ENCODE results near the gene CSPG4.
A peak's percentile ranks its signal among the peaks of the same experiment; 100 is the strongest.

The CSPG4 gene

DNA sequence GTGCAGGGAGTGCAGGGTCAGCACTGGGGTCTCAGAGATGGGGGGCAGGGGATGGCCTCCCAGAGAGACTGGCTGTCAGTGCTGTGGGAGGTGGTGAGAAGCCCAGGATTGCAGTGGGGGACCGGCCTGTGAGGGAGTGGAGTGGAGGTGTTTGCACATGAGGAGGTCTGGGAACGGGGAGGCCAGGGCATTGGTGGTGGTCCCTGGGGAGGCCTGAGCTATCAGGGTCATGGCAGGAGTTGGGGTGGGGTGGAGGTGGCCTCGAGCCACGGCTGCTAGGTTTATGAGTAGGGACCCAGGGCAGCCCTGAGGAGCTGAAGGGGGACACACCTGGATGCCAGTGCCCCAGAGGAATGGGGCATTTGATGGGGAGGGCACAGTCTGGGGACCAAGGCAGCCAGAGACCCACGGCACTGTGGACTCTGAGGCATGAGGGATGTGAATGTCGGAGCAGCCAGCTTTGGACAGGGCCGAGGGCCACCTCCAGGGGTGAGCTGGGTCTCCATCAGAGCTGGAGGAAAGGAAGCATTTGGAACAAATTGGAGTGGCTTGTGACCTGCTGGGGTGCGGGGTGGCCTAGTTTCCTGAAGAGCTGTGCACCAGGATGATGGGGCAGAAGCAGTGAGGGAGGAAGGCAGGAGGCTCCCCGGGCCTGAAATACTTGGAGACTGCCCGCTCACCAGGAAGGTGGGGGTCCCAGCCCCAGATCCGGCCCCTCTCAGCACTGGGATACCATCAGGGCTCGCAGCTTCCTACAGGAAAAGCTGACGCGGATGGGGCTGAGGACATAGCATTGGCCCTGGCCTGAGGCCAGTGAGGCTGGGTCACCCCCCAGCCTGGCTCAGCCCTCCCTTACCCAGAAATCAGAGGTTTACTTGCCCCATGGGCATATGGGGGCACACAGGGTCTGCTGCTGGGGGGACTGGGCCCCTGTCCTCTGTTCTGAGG lies 9.5 kb upstream of the CSPG4 start:
- Histone ChIP-seq H3K79me2 (ENCODE audit: control insufficient read depth, low read length) (no peaks in the 10 kb centered on the region), H3K9me3 (ENCODE audit: control insufficient read depth, insufficient read depth, low read length) (no peaks in the 10 kb centered on the region), H3K27me3 (ENCODE audit: control insufficient read depth, low read length) (peaks cover 3% of the 10 kb centered on the region; the same call in 1 of the 2 replicates), H3K27ac (ENCODE audit: low read depth, low read length) (no peak overlapping the region), H3K4me2 (ENCODE audit: low read length) (no peak overlapping the region), H3K36me3 (ENCODE audit: control insufficient read depth, low read length) (no peaks in the 10 kb centered on the region), H3F3A (ENCODE audit: control insufficient read depth, insufficient read depth) (no peaks in the 10 kb centered on the region), H3K9me2 (replicated peaks; ENCODE audit: control insufficient read depth, low read length) (no peaks in the 10 kb centered on the region), H3K4me3 (ENCODE audit: low read length) (no peak overlapping the region), H4K20me1 (ENCODE audit: control insufficient read depth, insufficient read depth, low read depth, low read length) (no peaks in the 10 kb centered on the region), H3K4me1 (ENCODE audit: control insufficient read depth, low read length) (no peaks in the 10 kb centered on the region)
- TF ChIP-seq CTCF (IDR thresholded peaks at IDR 0.05; ENCODE audit: low read depth, low read length, poor library complexity, severe bottlenecking) (no peak), EZH2phosphoT487 (IDR thresholded peaks at IDR 0.05; ENCODE audit: borderline replicate concordance, low read length) (no peak)

DNA sequence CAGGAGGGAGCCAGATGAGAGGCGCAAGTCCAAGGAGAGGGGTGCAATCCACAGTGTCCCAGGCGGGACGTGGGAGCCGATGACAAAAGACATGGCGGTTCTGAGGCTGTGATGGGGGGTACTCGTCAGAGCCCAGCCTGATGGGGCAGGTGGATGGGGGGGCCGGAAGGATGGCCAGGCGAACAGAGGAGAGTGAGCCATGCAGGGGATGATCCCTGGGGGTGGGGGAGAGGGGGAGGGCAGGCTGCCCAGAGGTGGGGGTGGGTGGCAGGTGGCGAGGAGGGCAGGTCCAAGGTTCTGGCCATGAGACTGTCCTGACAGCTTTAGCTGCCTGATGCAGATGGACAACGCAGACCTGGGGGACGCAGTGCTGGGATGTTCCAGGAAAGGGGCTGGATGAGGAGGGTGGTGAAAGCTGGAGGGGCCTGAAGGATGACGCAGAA lies 8.9 kb upstream of the CSPG4 start:
- Histone ChIP-seq H4K20me1 (ENCODE audit: control insufficient read depth, insufficient read depth, low read depth, low read length) (no peaks in the 10 kb centered on the region), H3K4me3 (ENCODE audit: low read length) (no peak overlapping the region), H3K79me2 (ENCODE audit: control insufficient read depth, low read length) (no peaks in the 10 kb centered on the region), H3K27ac (ENCODE audit: low read depth, low read length) (no peak overlapping the region), H3K9me2 (replicated peaks; ENCODE audit: control insufficient read depth, low read length) (no peaks in the 10 kb centered on the region), H3K9me3 (ENCODE audit: control insufficient read depth, insufficient read depth, low read length) (no peaks in the 10 kb centered on the region), H3F3A (ENCODE audit: control insufficient read depth, insufficient read depth) (no peaks in the 10 kb centered on the region), H3K27me3 (ENCODE audit: control insufficient read depth, low read length) (peaks cover 3% of the 10 kb centered on the region; the same call in 1 of the 2 replicates), H3K4me2 (ENCODE audit: low read length) (no peak overlapping the region), H3K36me3 (ENCODE audit: control insufficient read depth, low read length) (no peaks in the 10 kb centered on the region), H3K4me1 (ENCODE audit: control insufficient read depth, low read length) (no peaks in the 10 kb centered on the region)
- TF ChIP-seq EZH2phosphoT487 (IDR thresholded peaks at IDR 0.05; ENCODE audit: borderline replicate concordance, low read length) (no peak), CTCF (IDR thresholded peaks at IDR 0.05; ENCODE audit: low read depth, low read length, poor library complexity, severe bottlenecking) (no peak)

DNA sequence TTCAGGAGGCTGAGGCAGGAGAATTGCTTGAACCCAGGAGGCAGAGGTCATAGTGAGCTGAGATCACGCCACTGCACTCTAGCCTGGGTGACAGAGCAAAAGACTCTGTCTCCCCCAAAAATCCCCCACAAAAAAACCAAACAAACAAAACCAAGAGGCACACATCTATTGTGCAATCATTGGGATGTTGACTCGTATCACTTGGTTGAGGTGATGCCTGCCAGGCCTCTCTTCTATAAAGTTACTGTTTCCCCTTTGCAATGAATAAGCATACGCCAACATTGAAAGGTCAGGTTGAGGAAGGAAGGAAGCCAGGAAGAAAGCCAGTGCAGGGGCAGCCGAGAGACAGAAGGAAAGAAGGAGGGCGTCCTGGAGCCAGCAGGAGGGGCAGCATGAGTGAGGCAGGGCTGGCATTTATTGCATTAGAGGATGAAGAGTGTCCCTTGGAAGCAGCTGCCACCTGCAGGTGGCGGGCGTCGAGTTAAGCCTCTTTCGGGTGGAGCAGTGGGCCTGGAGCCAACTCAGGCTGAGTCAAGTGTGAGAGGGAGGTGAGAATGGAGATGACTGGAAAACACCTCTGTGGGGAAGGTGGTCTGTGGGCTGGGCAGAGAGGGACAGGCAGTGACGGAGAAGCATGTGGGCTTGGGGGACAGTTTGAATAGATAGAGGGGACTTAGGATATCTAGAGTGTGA lies 8.3 kb upstream of the CSPG4 start:
- Histone ChIP-seq H3K9me3 (ENCODE audit: control insufficient read depth, insufficient read depth, low read length) (no peaks in the 10 kb centered on the region), H3K4me2 (ENCODE audit: low read length) (no peak overlapping the region)
- TF ChIP-seq EZH2phosphoT487 (IDR thresholded peaks at IDR 0.05; ENCODE audit: borderline replicate concordance, low read length) (no peak), CTCF (IDR thresholded peaks at IDR 0.05; ENCODE audit: low read depth, low read length, poor library complexity, severe bottlenecking) (peak; percentile 66)

More for the DNA sequence above, 8.3 kb upstream of the CSPG4 start:
- H3K9me2 ChIP-seq (replicated peaks; ENCODE audit: control insufficient read depth, low read length) = no peaks in the 10 kb centered on the region
- no peaks in the 10 kb centered on the region for H4K20me1 ChIP-seq (ENCODE audit: control insufficient read depth, insufficient read depth, low read depth, low read length)
- no peaks in the 10 kb centered on the region for H3K4me1 ChIP-seq (ENCODE audit: control insufficient read depth, low read length)
- H3K4me3 ChIP-seq (ENCODE audit: low read length) = no peak overlapping the region
- H3K36me3 ChIP-seq (ENCODE audit: control insufficient read depth, low read length) = no peaks in the 10 kb centered on the region
- no peaks in the 10 kb centered on the region for H3K79me2 ChIP-seq (ENCODE audit: control insufficient read depth, low read length)
- no peak overlapping the region for H3K27ac ChIP-seq (ENCODE audit: low read depth, low read length)
- H3K27me3 ChIP-seq (ENCODE audit: control insufficient read depth, low read length) = peaks cover 3% of the 10 kb centered on the region; the same call in 1 of the 2 replicates
- no peaks in the 10 kb centered on the region for H3F3A ChIP-seq (ENCODE audit: control insufficient read depth, insufficient read depth)
